ENCODE data around the gene CAMK2D.

GRCh38 chr4:113659127-113659526 lies 102.4 kb downstream of the CAMK2D start:
- TF ChIP-seq CTCF (IDR thresholded peaks at IDR 0.05) (no peak), EP300 (IDR thresholded peaks at IDR 0.05) (no peak), POLR2AphosphoS5 (IDR thresholded peaks at IDR 0.05) (no peak), POLR2A (IDR thresholded peaks at IDR 0.05) (no peak)

All from sigmoid colon (tissue), 4 donors.